Cardiac atrium fibroblast (primary cell): Measurements from ENCODE around the gene BATF2. TPM values are rescaled to one million over a fixed set of nuclear protein-coding genes. Genes with fewer than 3 reads are reported as not detected.

Experiments
- total RNA-seq: library from RNA; depleted of rRNA; stranded (reverse); fragments of >200 nt; gene quantifications from 2 replicates; pipeline ENCODE4 v1.2.3, GENCODE V29; 2015

BATF2 gene, protein sequence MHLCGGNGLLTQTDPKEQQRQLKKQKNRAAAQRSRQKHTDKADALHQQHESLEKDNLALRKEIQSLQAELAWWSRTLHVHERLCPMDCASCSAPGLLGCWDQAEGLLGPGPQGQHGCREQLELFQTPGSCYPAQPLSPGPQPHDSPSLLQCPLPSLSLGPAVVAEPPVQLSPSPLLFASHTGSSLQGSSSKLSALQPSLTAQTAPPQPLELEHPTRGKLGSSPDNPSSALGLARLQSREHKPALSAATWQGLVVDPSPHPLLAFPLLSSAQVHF
- 0.16 TPM in 1 of 2 replicates, not detected in the other for total RNA-seq

DNA sequence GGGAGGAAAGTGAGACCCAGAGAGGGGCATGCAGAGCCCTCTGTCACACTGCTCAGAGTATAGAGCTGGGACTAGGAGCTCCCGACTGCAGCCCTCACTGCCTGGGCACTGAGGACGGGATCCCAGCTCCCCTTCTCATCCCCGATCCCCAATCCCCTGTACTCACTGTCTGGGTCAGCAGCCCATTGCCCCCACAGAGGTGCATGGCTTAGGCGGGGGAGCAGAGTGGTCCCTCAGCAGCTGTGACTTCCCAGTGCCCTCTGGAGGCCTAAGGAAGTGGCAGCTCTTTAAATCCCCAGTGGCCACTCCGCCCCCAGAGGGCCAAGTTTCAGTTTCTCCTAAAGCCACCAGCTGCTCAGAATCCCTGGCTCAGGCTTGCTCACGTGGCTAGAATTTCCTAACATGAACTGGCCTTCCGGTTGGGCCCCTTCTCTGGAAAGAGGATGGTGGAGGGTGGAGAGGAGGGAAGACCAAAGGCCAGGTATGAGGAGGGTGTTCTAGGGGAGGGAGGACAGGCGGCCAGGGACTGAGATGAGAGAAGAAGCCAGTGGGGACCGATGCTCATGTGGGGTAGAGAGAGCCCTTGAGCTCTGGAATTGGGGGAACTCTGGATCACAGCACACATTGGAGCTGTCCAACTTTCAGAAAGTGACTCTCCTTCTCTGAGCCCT, at the start of gene BATF2:
Gene BATF2, minus strand, starts transcription at position 262 of the 671 bp plus-strand sequence. Its CDS starts 57 bp downstream, at position 205.

DNA sequence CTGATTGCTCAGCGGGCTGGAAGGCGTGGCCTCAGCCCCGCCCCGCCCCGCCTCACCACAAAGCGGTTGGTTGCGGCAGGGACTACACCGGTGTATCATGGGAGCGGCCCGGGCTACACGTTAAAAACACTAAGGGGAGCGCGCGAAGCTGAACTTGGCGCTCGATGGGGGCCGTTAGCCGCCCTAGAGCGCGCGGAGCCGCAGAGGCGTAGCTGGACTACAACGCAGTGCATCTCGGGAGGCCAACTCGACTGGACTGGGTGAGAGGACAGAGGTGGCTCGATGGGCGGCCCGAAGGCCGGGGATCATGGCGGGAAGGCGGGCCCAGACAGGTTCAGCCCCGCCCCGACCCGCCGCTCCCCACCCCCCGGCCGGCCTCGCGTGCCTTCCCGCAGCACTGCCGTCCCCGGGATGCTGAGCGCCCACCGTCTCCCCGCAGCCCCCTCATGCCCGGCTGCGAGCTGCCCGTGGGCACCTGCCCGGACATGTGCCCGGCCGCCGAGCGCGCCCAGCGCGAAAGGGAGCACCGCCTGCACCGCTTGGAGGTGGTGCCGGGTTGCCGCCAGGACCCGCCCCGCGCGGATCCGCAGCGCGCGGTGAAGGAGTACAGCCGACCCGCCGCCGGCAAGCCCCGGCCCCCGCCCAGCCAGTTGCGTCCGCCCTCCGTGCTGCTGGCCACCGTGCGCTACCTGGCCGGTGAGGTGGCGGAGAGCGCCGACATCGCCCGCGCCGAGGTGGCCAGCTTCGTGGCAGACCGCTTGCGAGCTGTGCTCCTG, 44.3 kb upstream of the BATF2 start, which contains the start of gene SAC3D1:
Gene SAC3D1, plus strand, starts transcription at position 364 of the 776 bp plus-strand sequence. Its CDS starts 83 bp downstream, at position 447.

DNA sequence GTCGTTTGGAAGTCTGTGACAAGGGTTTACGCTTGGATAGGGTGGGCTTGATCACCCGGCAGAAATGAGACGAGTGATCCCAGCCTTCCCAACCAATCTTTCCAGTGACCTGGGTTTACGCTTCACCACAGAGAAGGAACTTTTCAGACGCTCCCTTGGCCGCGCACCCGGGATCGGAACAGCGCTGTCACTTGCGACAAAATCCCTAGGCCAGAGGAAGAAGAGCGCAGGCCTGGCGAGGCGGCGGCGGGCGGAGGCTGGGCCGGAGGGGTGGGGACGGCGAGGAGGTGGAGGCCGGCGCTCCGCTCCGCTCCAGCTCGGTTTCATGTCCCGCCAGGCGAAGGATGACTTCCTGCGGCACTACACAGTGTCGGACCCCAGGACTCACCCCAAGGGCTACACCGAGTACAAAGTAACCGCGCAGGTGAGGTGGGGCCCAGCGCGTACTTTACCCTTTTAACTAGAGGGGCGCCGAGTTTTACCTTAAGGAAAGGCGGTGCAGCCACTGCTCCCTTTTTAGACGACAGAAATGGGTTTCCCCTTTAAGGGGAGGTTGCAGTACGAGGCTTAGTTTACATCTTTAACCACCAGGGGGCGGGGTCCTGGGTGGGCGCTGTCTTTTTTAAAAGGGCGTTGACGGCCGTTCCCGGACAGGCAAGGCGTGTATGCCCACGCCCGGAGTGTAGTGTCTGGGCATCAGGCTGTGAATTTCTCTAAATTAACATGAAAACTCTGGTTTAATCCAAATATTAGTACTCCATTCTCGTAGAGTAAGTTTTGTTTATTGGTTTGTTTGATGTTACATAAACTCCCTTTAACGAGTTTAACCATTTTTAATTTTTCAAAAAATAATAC, 30.7 kb upstream of the BATF2 start, which contains the start of gene SNX15:
Gene SNX15, plus strand, starts transcription at position 227 of the 855 bp plus-strand sequence. Its CDS starts 99 bp downstream, at position 326.

DNA sequence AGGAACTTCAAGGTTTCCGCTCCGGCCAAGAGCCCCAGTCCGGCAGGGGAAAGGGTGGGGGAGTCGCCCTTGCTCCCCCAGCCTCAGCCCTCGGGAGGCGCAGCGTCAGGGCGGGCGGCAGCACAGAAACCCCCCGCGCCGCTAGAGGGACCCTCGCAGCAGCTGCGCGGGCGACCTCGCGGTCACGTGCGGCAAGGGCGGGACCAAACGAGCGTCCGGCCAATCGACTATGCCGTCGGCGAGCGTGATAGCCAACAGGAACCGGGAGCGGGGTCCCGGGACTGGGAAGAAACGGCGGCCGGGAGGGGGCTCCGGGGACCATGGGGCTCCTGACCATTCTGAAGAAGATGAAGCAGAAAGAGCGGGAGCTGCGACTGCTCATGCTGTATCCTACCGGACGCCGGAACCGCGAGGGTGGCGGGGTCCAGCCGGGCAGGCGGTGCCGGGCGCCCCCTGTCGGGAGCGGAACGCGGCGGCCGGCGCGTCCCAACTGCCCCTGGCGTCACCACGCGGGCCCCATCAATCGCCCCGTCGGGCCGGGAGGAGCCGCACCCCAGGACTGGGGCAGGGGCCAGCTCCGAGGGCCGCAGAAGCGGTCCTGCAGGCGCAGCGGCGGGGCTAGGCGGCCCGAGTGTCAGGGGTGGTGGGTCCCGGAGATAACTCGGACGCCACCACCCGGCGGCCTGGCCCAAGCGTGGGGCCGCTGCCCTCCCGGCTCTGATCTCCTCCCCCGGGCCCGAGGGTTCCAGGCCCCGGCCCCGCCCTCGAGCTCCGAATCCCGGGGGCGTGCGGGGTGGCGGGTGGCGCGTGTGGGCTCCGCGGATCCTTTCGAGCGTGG, 17.3 kb upstream of the BATF2 start, which contains the start of gene ARL2:
Gene ARL2, plus strand, starts transcription at position 273 of the 838 bp plus-strand sequence. Its CDS starts 48 bp downstream, at position 321.

DNA sequence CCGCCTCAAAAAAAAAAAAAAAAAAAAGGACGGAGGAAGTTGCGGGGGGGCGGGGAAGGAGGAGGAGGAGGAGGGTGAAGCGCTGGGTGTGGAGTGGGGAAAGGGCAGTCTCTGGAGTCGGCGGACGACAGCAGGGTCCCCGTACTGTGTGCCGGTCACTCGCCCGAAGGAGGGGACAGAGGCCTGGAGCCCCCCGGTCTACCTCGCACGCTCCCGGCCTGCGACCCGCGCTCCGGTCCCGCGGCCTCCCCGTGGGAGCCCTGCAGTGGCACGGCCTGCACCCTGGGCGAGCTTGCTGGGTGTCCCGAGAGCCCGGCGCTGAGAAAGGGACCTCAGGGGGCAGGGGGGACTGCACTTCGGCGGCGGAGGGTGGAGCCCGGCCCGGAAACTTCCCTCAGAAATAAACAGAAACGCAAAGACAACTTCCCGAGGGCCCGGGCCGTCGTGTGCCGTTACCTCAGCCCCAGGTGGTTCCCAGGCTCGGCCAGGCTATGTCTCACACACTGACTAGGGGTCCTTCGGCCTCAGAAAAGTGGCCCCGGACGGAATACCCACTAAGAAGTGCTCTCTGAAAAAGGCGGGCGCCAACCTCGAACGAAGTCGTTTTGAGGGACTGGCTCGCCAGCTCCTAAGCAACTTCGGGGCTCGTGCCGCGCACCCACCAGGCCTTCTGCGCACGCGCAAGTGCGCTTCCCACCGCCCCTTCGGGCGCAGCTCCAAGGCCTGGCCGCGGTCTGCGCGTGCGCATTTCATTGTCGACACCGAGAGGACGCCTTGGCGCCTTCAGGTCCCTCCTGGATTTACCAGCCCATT, 25.1 kb downstream of the BATF2 start, which contains the start of gene MAJIN:
Gene MAJIN, minus strand, starts transcription at position 688 of the 813 bp plus-strand sequence. CDS start 12,703 bp downstream, outside the sequence.

Other genes starting within 250 kb of the BATF2 start
- gene PYGM, start 237.0 kb downstream of the BATF2 start, total RNA-seq, result 5.8 and 9.7 TPM in 2 replicates
- 130 and 140 TPM in 2 replicates for gene SF1, start 218.4 kb downstream of the BATF2 start, total RNA-seq
- 12.1 and 13.3 TPM in 2 replicates for gene MAP4K2, start 193.8 kb downstream of the BATF2 start, total RNA-seq
- 16.0 and 19.5 TPM in 2 replicates for gene MEN1, start 186.4 kb downstream of the BATF2 start, total RNA-seq
- gene CDC42BPG, start 152.3 kb downstream of the BATF2 start, total RNA-seq, result under 0.01 TPM in 1 of 2 replicates, not detected in the other
- 63.7 and 84.1 TPM in 2 replicates for gene EHD1, start 118.3 kb downstream of the BATF2 start, total RNA-seq
- 13.2 and 18.1 TPM in 2 replicates for gene ATG2A, start 79.8 kb downstream of the BATF2 start, total RNA-seq
- 24.9 and 27.9 TPM in 2 replicates for gene PPP2R5B, start 72.3 kb downstream of the BATF2 start, total RNA-seq
- 2.6 TPM in 1 of 2 replicates, not detected in the other for gene GPHA2, start 61.1 kb downstream of the BATF2 start, total RNA-seq
- not detected in 2 replicates for gene MAJIN, start 24.9 kb downstream of the BATF2 start, total RNA-seq
- gene ARL2, start 17.2 kb upstream of the BATF2 start, total RNA-seq, result 97.5 and 157 TPM in 2 replicates
- gene SNX15, start 30.5 kb upstream of the BATF2 start, total RNA-seq, result 10.0 and 12.8 TPM in 2 replicates
- gene SAC3D1, start 44.2 kb upstream of the BATF2 start, total RNA-seq, result 10.4 and 10.5 TPM in 2 replicates
- 19.1 and 24.6 TPM in 2 replicates for gene NAALADL1, start 61.6 kb upstream of the BATF2 start, total RNA-seq
- 5.8 and 15.9 TPM in 2 replicates for gene CDCA5, start 87.1 kb upstream of the BATF2 start, total RNA-seq
- 52.3 and 67.3 TPM in 2 replicates for gene ZFPL1, start 87.3 kb upstream of the BATF2 start, total RNA-seq
- gene VPS51, start 99.2 kb upstream of the BATF2 start, total RNA-seq, result 231 and 236 TPM in 2 replicates
- 10.2 and 29.6 TPM in 2 replicates for gene TM7SF2, start 114.9 kb upstream of the BATF2 start, total RNA-seq
- gene ZNHIT2, start 120.7 kb upstream of the BATF2 start, total RNA-seq, result 10.1 and 13.8 TPM in 2 replicates
- 367 and 443 TPM in 2 replicates for gene FAU, start 125.2 kb upstream of the BATF2 start, total RNA-seq
- gene MRPL49, start 125.3 kb upstream of the BATF2 start, total RNA-seq, result 35.7 and 41.5 TPM in 2 replicates
- gene SYVN1, start 137.5 kb upstream of the BATF2 start, total RNA-seq, result 37.7 and 49.2 TPM in 2 replicates
- not detected in 2 replicates for gene SPDYC, start 173.3 kb upstream of the BATF2 start, total RNA-seq
- 134 and 170 TPM in 2 replicates for gene CAPN1, start 185.0 kb upstream of the BATF2 start, total RNA-seq